K562 (cell line): ENCODE data around the gene NOSIP. TPM values are rescaled to one million over a fixed set of nuclear protein-coding genes. Genes with fewer than 3 reads are reported as not detected.

Experiments
- COPS2 ChIP-seq: fragments of 450-650 bp; conservative IDR thresholded peaks from 2 replicates; pipeline ENCODE4 v1.6.1; 2016; ENCODE audit warnings: mild to moderate bottlenecking, moderate library complexity
- E2F3 ChIP-seq: fragments of 250-450 bp; sonication (Bioruptor Pico); IDR thresholded peaks from 2 replicates; pipeline ENCODE4 v1.4.0; 2020; ENCODE audit warnings: mild to moderate bottlenecking
- ELF2 ChIP-seq: fragments of 250-450 bp; sonication (Bioruptor Pico); IDR thresholded peaks from 2 replicates; pipeline ENCODE4 v1.5.0; 2021; ENCODE audit warnings: mild to moderate bottlenecking
- MYBL2 ChIP-seq, 2 experiments: fragments of 450-650 bp in 1 of 2; sonication (generic) in 1 of 2; formaldehyde crosslinking in 1 of 2; IDR thresholded peaks; 2 replicates each; pipeline versions ENCODE4 v1.6.1 to v1.8.1; 2017 to 2022; ENCODE audit warnings: borderline replicate concordance in 1 of 2, inconsistent platforms in 1 of 2, low read depth in 1 of 2, mild to moderate bottlenecking in 1 of 2, missing genetic modification reagents in 1 of 2, moderate library complexity in 1 of 2
- TAF7 ChIP-seq: fragments of 450-650 bp; IDR thresholded peaks from 2 replicates; pipeline ENCODE4 v1.6.1; 2016; ENCODE audit warnings: missing genetic modification characterization, missing compliant biosample characterization
- ZBED1 ChIP-seq: IDR thresholded peaks from 2 replicates; pipeline ENCODE4 v1.6.1; 2014
- ZNF143 ChIP-seq: sonication (generic); formaldehyde crosslinking; IDR thresholded peaks from 2 replicates; pipeline ENCODE4 v1.9.0; 2022; ENCODE audit warnings: mild to moderate bottlenecking, missing genetic modification reagents
- ZNF263 ChIP-seq: sonication (generic); formaldehyde crosslinking; IDR thresholded peaks from 2 replicates; pipeline ENCODE4 v1.8.0; 2022; ENCODE audit warnings: mild to moderate bottlenecking, missing genetic modification reagents, borderline replicate concordance
- polyA plus RNA-seq, 8 experiments: library from polyadenylated mRNA; depleted of rRNA in 4 of 8; stranded (reverse) in 5 of 8; unstranded in 3 of 8; fragments of >200 nt; fragmentation: Nextera tagmentation in 2 of 8; fragmentation: Illumina TruSeq in 1 of 8; extraction: Ambion mirVana in 2 of 8; extraction: Trizol in 1 of 8; gene quantifications; 2 replicates each; pipeline versions ENCODE4 v1.2.1 to v1.2.3, GENCODE V29; 2011 to 2014; ENCODE audit warnings: inconsistent platforms in 1 of 8, missing spikeins in 1 of 8
- total RNA-seq, 7 experiments: library from RNA; depleted of rRNA in 6 of 7; stranded (reverse); fragments of >200 nt in 6 of 7; fragmentation: Illumina TruSeq in 2 of 7; extraction: Trizol in 2 of 7; gene quantifications; 2 replicates each; pipeline versions ENCODE4 v1.2.1 to v1.2.3, GENCODE V29; 2011 to 2021; ENCODE audit warnings: low replicate concordance in 1 of 7
- TF ChIP-seq, protein P1 (sequence below): fragments of 450-650 bp; IDR thresholded peaks from 2 replicates; pipeline ENCODE4 v1.6.1; 2018; ENCODE audit not compliant: partially characterized antibody
- TF ChIP-seq, protein P2 (sequence below): fragments of 250-450 bp; sonication (Bioruptor Pico); IDR thresholded peaks from 2 replicates; pipeline ENCODE4 v1.5.0; 2021; ENCODE audit warnings: mild to moderate bottlenecking, borderline replicate concordance
- TF ChIP-seq, protein P3 (sequence below): fragments of 250-450 bp; sonication (Bioruptor Pico); IDR thresholded peaks from 2 replicates; pipeline ENCODE4 v1.4.0; 2020
- TF ChIP-seq, protein P4 (sequence below): fragments of 250-450 bp; sonication (Bioruptor Pico); IDR thresholded peaks from 2 replicates; pipeline ENCODE4 v1.4.0; 2020; ENCODE audit warnings: mild to moderate bottlenecking, moderate library complexity

NOSIP gene
- total and polyA plus RNA-seq, 9 of the 15 experiments (the other 6 are each of a cell fraction or from before 2014, with no cell fraction given): 14.4 to 153 (median 79.9) TPM

DNA sequence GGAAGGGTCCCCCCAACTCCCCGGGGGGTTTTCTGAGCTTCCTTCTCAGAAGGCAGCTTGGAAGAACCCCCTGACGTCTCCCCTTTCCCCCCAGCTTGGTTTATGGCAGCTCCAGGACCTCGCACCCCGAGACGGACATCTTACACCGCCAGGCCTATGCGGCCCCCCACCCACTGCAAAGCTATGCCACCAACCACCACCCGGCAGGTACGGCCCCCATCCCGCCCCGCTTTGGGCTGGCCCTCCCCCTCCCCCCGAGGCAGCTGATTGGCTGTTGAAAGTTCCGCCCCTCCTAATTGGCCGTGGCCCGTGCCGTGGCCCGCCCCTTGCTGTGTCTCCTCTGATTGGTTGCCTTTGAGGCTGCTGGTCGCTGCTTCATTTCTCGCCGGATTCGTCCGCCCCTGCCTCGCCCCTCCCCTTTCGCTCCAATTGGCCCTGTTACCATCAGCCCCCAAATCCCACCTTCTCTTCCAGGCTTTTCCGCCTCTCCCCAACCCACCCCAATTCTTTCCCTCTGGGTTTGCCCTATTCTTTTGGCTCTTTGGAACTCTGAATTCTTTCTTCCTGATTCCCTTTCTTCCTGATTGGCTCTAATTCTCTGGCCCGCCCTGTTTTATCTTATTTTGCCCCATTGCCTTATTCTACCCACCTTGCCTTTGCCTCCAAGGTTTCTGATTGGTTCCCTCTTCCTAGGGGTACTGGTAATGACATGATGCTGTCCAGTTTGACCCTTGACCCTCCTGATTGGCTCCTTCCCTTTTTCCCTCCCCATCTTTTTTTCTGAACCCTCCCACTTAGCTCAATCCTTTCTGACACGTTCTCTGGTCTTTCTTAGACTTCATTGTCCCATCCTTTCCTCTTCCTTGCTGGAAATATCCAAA is 13.1 kb upstream of the NOSIP start (continued):
- TF ChIP-seq, protein P1, sequence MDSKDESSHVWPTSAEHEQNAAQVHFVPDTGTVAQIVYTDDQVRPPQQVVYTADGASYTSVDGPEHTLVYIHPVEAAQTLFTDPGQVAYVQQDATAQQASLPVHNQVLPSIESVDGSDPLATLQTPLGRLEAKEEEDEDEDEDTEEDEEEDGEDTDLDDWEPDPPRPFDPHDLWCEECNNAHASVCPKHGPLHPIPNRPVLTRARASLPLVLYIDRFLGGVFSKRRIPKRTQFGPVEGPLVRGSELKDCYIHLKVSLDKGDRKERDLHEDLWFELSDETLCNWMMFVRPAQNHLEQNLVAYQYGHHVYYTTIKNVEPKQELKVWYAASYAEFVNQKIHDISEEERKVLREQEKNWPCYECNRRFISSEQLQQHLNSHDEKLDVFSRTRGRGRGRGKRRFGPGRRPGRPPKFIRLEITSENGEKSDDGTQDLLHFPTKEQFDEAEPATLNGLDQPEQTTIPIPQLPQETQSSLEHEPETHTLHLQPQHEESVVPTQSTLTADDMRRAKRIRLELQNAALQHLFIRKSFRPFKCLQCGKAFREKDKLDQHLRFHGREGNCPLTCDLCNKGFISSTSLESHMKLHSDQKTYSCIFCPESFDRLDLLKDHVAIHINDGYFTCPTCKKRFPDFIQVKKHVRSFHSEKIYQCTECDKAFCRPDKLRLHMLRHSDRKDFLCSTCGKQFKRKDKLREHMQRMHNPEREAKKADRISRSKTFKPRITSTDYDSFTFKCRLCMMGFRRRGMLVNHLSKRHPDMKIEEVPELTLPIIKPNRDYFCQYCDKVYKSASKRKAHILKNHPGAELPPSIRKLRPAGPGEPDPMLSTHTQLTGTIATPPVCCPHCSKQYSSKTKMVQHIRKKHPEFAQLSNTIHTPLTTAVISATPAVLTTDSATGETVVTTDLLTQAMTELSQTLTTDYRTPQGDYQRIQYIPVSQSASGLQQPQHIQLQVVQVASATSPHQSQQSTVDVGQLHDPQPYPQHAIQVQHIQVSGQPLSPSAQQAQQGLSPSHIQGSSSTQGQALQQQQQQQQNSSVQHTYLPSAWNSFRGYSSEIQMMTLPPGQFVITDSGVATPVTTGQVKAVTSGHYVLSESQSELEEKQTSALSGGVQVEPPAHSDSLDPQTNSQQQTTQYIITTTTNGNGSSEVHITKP: peak; percentile 97
- no peak for TF ChIP-seq ELF2 (CRISPR knock-in tag)
- TF ChIP-seq, protein P2, sequence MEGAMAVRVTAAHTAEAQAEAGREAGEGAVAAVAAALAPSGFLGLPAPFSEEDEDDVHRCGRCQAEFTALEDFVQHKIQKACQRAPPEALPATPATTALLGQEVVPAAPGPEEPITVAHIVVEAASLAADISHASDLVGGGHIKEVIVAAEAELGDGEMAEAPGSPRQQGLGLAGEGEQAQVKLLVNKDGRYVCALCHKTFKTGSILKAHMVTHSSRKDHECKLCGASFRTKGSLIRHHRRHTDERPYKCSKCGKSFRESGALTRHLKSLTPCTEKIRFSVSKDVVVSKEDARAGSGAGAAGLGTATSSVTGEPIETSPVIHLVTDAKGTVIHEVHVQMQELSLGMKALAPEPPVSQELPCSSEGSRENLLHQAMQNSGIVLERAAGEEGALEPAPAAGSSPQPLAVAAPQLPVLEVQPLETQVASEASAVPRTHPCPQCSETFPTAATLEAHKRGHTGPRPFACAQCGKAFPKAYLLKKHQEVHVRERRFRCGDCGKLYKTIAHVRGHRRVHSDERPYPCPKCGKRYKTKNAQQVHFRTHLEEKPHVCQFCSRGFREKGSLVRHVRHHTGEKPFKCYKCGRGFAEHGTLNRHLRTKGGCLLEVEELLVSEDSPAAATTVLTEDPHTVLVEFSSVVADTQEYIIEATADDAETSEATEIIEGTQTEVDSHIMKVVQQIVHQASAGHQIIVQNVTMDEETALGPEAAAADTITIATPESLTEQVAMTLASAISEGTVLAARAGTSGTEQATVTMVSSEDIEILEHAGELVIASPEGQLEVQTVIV (CRISPR knock-in tag): no peak
- no peak for TF ChIP-seq MYBL2 (IDR thresholded peaks at IDR 0.05; ENCODE audit: low read depth)
- no peak for TF ChIP-seq MYBL2 (CRISPR knock-in tag; IDR thresholded peaks at IDR 0.05; ENCODE audit: borderline replicate concordance)
- TF ChIP-seq ZNF143 (CRISPR knock-in tag): no peak
- TF ChIP-seq, protein P3, sequence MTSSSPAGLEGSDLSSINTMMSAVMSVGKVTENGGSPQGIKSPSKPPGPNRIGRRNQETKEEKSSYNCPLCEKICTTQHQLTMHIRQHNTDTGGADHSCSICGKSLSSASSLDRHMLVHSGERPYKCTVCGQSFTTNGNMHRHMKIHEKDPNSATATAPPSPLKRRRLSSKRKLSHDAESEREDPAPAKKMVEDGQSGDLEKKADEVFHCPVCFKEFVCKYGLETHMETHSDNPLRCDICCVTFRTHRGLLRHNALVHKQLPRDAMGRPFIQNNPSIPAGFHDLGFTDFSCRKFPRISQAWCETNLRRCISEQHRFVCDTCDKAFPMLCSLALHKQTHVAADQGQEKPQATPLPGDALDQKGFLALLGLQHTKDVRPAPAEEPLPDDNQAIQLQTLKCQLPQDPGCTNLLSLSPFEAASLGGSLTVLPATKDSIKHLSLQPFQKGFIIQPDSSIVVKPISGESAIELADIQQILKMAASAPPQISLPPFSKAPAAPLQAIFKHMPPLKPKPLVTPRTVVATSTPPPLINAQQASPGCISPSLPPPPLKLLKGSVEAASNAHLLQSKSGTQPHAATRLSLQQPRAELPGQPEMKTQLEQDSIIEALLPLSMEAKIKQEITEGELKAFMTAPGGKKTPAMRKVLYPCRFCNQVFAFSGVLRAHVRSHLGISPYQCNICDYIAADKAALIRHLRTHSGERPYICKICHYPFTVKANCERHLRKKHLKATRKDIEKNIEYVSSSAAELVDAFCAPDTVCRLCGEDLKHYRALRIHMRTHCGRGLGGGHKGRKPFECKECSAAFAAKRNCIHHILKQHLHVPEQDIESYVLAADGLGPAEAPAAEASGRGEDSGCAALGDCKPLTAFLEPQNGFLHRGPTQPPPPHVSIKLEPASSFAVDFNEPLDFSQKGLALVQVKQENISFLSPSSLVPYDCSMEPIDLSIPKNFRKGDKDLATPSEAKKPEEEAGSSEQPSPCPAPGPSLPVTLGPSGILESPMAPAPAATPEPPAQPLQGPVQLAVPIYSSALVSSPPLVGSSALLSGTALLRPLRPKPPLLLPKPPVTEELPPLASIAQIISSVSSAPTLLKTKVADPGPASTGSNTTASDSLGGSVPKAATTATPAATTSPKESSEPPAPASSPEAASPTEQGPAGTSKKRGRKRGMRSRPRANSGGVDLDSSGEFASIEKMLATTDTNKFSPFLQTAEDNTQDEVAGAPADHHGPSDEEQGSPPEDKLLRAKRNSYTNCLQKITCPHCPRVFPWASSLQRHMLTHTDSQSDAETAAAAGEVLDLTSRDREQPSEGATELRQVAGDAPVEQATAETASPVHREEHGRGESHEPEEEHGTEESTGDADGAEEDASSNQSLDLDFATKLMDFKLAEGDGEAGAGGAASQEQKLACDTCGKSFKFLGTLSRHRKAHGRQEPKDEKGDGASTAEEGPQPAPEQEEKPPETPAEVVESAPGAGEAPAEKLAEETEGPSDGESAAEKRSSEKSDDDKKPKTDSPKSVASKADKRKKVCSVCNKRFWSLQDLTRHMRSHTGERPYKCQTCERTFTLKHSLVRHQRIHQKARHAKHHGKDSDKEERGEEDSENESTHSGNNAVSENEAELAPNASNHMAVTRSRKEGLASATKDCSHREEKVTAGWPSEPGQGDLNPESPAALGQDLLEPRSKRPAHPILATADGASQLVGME (CRISPR knock-in tag): no peak
- TF ChIP-seq E2F3 (CRISPR knock-in tag): no peak
- no peak for TF ChIP-seq COPS2
- no peak for TF ChIP-seq ZNF263 (CRISPR knock-in tag)
- no peak for TF ChIP-seq ZBED1
- TF ChIP-seq TAF7 (tag): no peak
- TF ChIP-seq, protein P4, sequence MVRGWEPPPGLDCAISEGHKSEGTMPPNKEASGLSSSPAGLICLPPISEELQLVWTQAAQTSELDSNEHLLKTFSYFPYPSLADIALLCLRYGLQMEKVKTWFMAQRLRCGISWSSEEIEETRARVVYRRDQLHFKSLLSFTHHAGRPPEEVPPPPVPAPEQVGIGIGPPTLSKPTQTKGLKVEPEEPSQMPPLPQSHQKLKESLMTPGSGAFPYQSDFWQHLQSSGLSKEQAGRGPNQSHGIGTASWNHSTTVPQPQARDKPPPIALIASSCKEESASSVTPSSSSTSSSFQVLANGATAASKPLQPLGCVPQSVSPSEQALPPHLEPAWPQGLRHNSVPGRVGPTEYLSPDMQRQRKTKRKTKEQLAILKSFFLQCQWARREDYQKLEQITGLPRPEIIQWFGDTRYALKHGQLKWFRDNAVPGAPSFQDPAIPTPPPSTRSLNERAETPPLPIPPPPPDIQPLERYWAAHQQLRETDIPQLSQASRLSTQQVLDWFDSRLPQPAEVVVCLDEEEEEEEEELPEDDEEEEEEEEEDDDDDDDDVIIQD: no peak
